ENCODE results near the gene DTWD2.
"Not testable (repeated sequence)": the region's sequence is repeated elsewhere in the genome, so short reads cannot be mapped to it uniquely, and the experiment has no call there.

DTWD2 gene

DNA sequence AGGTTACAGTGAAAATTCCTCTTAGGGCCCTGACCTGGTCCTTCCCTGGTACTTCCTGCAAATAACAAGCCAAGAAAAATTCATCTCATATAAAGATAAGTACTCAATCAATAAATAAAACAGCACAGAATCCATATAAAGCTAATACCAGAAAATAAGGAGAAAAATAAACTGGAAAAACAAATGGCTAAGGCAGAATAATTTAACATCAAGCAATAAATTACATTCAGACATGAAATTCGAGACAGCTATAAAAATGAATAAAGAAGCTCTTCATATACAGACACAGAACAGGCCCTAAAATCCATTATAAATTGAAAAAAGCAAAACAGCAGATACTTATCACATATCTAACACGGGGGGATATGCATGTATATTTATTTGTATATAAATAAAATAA is 99.2 kb downstream of the DTWD2 start:
- Histone ChIP-seq H3K4me3 (ENCODE audit: low read length) (no peak overlapping the region), H3K27me3 (ENCODE audit: control insufficient read depth, insufficient read depth, low read length) (no peaks in the 10 kb centered on the region), H3K4me1 (ENCODE audit: control insufficient read depth, insufficient read depth, low read length) (no peaks in the 10 kb centered on the region), H3K9me3 (ENCODE audit: control insufficient read depth, low read length) (no peaks in the 10 kb centered on the region), H3K9ac (ENCODE audit: low read length) (no peak overlapping the region), H3K36me3 (ENCODE audit: control insufficient read depth, insufficient read depth, low read length) (no peaks in the 10 kb centered on the region)

DNA sequence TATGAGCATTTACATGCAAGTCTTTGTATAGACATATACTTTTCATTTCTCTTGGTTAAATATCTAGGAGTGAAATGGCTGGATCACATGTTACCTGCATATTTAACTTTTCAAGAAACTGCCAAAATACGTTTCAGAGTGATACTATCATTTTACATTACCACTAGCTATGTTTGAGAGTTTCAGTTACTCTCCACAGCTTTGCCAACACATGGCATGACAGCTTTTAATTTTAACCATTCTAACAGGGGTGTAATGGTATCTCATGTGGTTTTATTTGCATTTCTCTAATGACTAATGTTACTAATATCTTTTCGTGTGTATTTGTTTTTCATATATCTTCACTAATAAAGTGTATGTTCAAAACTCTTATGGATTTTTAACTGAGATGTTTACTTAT is 99.8 kb downstream of the DTWD2 start:
- no peak overlapping the region for H3K4me3 ChIP-seq (ENCODE audit: low read length)
- no peaks in the 10 kb centered on the region for H3K4me1 ChIP-seq (ENCODE audit: control insufficient read depth, insufficient read depth, low read length)
- no peaks in the 10 kb centered on the region for H3K9me3 ChIP-seq (ENCODE audit: control insufficient read depth, low read length)
- no peak overlapping the region for H3K9ac ChIP-seq (ENCODE audit: low read length)
- no peaks in the 10 kb centered on the region for H3K27me3 ChIP-seq (ENCODE audit: control insufficient read depth, insufficient read depth, low read length)
- H3K36me3 ChIP-seq (ENCODE audit: control insufficient read depth, insufficient read depth, low read length) = no peaks in the 10 kb centered on the region

DNA sequence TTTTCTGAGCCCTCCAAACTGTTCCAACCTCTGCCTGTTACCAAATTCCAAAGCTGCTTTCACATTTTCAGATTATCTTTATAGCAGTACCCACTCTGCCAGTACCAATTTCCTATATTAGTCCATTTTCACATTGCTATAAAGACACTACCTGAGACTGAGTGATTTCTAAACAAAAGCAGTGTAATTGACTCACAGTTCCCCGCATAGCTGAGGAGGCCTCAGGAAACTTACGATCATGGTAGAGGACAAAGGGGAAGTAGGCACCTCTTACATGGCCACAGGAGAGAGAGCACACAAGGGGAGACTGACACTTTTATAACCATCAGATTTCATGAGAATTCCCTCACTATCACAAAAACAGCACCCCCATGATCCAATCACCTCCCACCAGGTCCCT is 105.0 kb downstream of the DTWD2 start:
- Histone ChIP-seq H3K4me1 (ENCODE audit: control insufficient read depth, insufficient read depth, low read length) (no peaks in the 10 kb centered on the region), H3K27me3 (ENCODE audit: control insufficient read depth, insufficient read depth, low read length) (no peaks in the 10 kb centered on the region), H3K9me3 (ENCODE audit: control insufficient read depth, low read length) (no peaks in the 10 kb centered on the region), H3K9ac (ENCODE audit: low read length) (no peak overlapping the region), H3K4me3 (ENCODE audit: low read length) (no peak overlapping the region), H3K36me3 (ENCODE audit: control insufficient read depth, insufficient read depth, low read length) (no peaks in the 10 kb centered on the region)

DNA sequence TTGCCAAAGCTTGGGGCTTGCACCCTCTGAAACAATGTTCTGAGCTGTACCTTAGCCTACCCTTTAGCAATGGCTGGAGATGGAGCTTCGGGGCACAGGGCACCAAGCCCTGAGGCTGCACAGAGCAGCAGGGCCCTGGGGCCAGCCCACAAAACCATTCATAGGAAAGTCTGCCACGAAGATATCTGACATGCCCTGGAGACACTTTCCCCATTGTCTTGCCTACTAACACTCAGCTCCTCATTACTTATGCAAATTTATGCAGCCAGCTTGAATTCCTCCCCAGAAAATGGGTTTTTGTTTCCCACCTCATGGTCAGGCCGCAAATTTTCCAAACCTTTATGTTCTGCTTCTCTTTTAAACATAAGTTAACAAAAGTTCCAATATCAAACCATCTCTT is 105.7 kb downstream of the DTWD2 start:
- no peaks in the 10 kb centered on the region for H3K9me3 ChIP-seq (ENCODE audit: control insufficient read depth, low read length)
- H3K27me3 ChIP-seq (ENCODE audit: control insufficient read depth, insufficient read depth, low read length) = no peaks in the 10 kb centered on the region
- H3K4me1 ChIP-seq (ENCODE audit: control insufficient read depth, insufficient read depth, low read length) = no peaks in the 10 kb centered on the region
- H3K9ac ChIP-seq (ENCODE audit: low read length) = no peak overlapping the region
- H3K36me3 ChIP-seq (ENCODE audit: control insufficient read depth, insufficient read depth, low read length) = no peaks in the 10 kb centered on the region
- no peak overlapping the region for H3K4me3 ChIP-seq (ENCODE audit: low read length)

DNA sequence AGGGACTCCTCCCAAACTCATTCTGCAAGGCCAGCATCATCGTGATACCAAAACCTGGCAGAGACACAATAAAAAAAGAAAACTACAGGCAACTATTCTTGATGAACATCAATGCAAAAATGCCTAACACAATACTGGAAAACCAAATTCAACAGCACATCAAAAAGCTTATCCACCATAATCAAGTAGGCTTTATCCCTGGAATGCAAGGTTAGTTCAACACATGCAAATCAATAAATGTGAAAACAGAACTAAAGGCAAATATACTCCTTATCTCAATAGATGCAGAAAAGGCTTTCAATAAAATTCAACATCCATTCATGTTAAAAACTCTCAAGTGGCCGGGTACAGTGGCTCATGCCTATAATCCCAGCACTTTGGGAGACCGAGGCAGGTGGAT is 111.5 kb downstream of the DTWD2 start:
- H3K9ac ChIP-seq (ENCODE audit: low read length); H3K36me3 ChIP-seq (ENCODE audit: control insufficient read depth, insufficient read depth, low read length); H3K27me3 ChIP-seq (ENCODE audit: control insufficient read depth, insufficient read depth, low read length); H3K9me3 ChIP-seq (ENCODE audit: control insufficient read depth, low read length); H3K4me3 ChIP-seq (ENCODE audit: low read length); H3K4me1 ChIP-seq (ENCODE audit: control insufficient read depth, insufficient read depth, low read length): not testable (repeated sequence)

DNA sequence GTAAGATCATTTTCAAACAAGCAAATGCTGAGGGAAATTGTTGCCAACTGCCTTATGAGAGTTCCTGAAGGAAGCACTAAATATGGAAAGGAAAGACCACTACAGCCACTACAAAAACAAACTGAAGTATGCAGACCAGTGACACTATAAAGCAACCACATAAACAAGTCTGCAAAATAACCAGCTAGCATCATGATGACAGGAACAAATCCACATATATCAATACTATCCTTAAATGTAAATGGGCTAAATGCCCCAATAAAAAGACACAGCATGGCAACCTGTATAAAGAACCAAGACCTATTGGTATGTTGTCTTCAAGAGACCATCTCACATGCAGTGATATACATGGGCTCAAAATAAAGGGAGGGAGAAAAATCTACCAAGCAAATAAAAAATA is 113.2 kb downstream of the DTWD2 start:
- H3K27me3 ChIP-seq (ENCODE audit: control insufficient read depth, insufficient read depth, low read length) = no peaks in the 10 kb centered on the region
- H3K36me3 ChIP-seq (ENCODE audit: control insufficient read depth, insufficient read depth, low read length) = no peaks in the 10 kb centered on the region
- no peak overlapping the region for H3K4me3 ChIP-seq (ENCODE audit: low read length)
- no peaks in the 10 kb centered on the region for H3K4me1 ChIP-seq (ENCODE audit: control insufficient read depth, insufficient read depth, low read length)
- no peak overlapping the region for H3K9ac ChIP-seq (ENCODE audit: low read length)
- H3K9me3 ChIP-seq (ENCODE audit: control insufficient read depth, low read length) = no peaks in the 10 kb centered on the region

DNA sequence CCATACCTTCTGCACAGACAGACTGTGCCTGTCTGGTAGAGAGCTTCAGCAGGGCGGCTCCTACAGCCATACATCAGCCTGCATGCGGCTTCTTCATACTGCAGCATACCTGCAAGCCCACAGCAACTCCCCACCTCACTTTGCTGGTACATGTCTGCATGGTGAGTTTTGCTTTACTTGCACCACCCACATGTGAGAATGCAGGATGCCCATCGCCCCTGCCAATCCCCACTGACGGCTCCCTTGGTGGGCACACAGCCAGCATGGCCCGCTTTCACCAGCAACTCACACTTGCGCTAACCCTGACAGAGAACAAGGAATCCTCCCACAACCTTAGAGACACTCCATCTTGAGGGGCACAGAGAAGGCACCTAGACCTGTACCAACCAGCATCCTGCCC is 114.9 kb downstream of the DTWD2 start:
- no peaks in the 10 kb centered on the region for H3K9me3 ChIP-seq (ENCODE audit: control insufficient read depth, low read length)
- no peak overlapping the region for H3K9ac ChIP-seq (ENCODE audit: low read length)
- H3K4me3 ChIP-seq (ENCODE audit: low read length) = no peak overlapping the region
- H3K27me3 ChIP-seq (ENCODE audit: control insufficient read depth, insufficient read depth, low read length) = no peaks in the 10 kb centered on the region
- no peaks in the 10 kb centered on the region for H3K36me3 ChIP-seq (ENCODE audit: control insufficient read depth, insufficient read depth, low read length)
- H3K4me1 ChIP-seq (ENCODE audit: control insufficient read depth, insufficient read depth, low read length) = no peaks in the 10 kb centered on the region

DNA sequence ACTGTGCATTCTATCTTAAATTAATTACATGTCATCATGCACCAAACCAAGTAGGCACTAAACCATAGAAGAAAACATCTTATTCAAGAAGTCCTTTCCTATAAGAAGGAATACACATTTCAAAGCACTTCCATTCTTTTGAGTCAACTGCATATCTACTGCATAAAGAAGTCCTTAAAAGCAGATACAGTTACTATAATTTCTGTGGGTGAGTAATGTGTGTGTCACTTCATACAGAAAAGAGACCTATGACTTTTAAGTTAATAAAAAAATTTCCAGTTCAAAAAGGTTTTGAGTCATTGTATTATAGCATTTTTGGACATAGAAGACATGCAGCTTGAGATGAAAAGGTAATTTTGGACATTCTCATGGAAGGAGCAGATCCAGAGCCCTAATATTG is 125.0 kb downstream of the DTWD2 start:
- no peak overlapping the region for H3K9ac ChIP-seq (ENCODE audit: low read length)
- H3K36me3 ChIP-seq (ENCODE audit: control insufficient read depth, insufficient read depth, low read length) = no peaks in the 10 kb centered on the region
- no peaks in the 10 kb centered on the region for H3K4me1 ChIP-seq (ENCODE audit: control insufficient read depth, insufficient read depth, low read length)
- H3K9me3 ChIP-seq (ENCODE audit: control insufficient read depth, low read length) = no peaks in the 10 kb centered on the region
- no peak overlapping the region for H3K4me3 ChIP-seq (ENCODE audit: low read length)
- no peaks in the 10 kb centered on the region for H3K27me3 ChIP-seq (ENCODE audit: control insufficient read depth, insufficient read depth, low read length)

DNA sequence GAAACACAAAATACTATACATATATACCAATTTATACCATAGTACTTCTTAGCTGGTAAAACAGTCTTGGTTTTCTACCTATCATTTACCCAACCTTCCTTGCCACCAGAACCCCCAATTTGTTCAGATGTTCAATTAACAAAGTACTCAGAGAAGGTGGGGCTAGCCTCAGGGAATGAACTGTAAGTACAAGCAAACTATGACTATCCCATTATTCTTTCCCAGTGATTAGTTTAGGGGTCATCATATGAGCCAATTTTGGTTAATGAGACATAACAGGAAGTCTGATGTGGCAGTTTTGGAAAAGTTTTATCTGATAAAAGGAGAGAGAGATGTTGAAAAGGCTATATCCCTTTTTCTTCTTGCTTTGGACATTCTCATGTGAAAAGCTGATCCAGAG is 125.8 kb downstream of the DTWD2 start:
- Histone ChIP-seq H3K9ac (ENCODE audit: low read length) (no peak overlapping the region), H3K36me3 (ENCODE audit: control insufficient read depth, insufficient read depth, low read length) (no peaks in the 10 kb centered on the region), H3K4me3 (ENCODE audit: low read length) (no peak overlapping the region), H3K9me3 (ENCODE audit: control insufficient read depth, low read length) (no peaks in the 10 kb centered on the region), H3K4me1 (ENCODE audit: control insufficient read depth, insufficient read depth, low read length) (peaks cover 4% of the 10 kb centered on the region), H3K27me3 (ENCODE audit: control insufficient read depth, insufficient read depth, low read length) (no peaks in the 10 kb centered on the region)

DNA sequence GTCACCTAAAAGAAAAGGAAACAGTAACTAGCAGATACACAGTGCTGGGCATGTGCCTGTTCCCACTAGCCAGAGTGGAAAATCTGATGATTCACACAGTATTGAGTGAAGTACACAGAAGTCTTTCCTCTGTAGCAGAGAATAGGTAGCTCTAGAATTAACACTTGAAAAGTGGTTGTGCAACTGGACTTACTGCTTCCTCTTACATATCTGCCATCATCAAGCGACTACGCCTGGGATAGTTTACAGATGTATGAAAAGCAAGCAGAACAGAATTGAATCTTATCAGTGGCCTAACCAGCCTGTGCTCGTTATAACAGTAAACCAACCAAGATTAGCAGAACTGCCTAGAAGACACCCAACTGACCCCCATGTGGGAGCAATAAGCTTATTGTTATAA is 130.6 kb downstream of the DTWD2 start:
- no peaks in the 10 kb centered on the region for H3K36me3 ChIP-seq (ENCODE audit: control insufficient read depth, insufficient read depth, low read length)
- H3K9ac ChIP-seq (ENCODE audit: low read length) = no peak overlapping the region
- H3K9me3 ChIP-seq (ENCODE audit: control insufficient read depth, low read length) = no peaks in the 10 kb centered on the region
- no peak overlapping the region for H3K4me3 ChIP-seq (ENCODE audit: low read length)
- H3K27me3 ChIP-seq (ENCODE audit: control insufficient read depth, insufficient read depth, low read length) = no peaks in the 10 kb centered on the region
- peaks cover 4% of the 10 kb centered on the region for H3K4me1 ChIP-seq (ENCODE audit: control insufficient read depth, insufficient read depth, low read length)

DNA sequence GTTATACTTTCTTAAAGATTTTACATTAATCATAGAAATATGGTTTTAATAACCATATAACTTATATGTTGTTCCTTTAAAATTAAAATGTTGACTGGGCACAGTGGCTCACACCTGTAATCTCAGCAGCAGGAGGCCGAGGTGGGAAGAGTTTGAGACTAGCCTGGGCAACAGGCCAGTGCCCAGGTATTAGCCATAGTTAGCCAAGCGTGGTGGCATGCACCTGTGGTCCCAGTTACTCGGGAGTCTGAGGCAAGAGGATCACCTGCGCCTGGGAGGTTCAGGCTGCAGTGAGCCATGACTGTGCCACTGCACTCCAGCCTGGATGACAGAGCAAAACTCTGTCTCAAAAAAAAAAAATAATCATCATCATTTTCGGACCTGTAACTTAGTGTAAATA is 133.5 kb downstream of the DTWD2 start:
- H3K4me1 ChIP-seq (ENCODE audit: control insufficient read depth, insufficient read depth, low read length) = peaks cover 4% of the 10 kb centered on the region

DNA sequence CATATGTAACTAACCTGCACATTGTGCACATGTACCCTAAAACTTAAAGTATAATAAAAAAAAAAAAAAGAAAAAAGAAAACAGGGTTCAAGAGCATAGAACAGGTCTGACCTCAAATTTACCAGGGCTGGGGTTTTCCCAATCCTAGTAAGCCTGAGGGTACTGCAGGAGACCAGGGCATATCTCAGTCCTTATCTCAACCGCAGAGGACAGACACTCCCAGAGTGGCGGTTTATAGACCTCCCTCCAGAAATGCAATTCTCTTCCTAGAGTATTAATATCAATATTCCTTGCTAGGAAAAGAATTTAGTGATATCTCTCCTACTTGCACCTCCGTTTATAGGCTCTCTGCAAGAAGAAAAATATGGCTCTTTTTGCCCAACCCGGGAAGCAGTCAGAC is 136.6 kb downstream of the DTWD2 start:
- H3K9ac ChIP-seq (ENCODE audit: low read length); H3K4me3 ChIP-seq (ENCODE audit: low read length); H3K27me3 ChIP-seq (ENCODE audit: control insufficient read depth, insufficient read depth, low read length); H3K9me3 ChIP-seq (ENCODE audit: control insufficient read depth, low read length); H3K4me1 ChIP-seq (ENCODE audit: control insufficient read depth, insufficient read depth, low read length); H3K36me3 ChIP-seq (ENCODE audit: control insufficient read depth, insufficient read depth, low read length): not testable (repeated sequence)

More for the DNA sequence above, 133.5 kb downstream of the DTWD2 start:
- no peak overlapping the region for H3K9ac ChIP-seq (ENCODE audit: low read length)
- H3K9me3 ChIP-seq (ENCODE audit: control insufficient read depth, low read length) = no peaks in the 10 kb centered on the region
- H3K27me3 ChIP-seq (ENCODE audit: control insufficient read depth, insufficient read depth, low read length) = no peaks in the 10 kb centered on the region
- H3K36me3 ChIP-seq (ENCODE audit: control insufficient read depth, insufficient read depth, low read length) = no peaks in the 10 kb centered on the region
- H3K4me3 ChIP-seq (ENCODE audit: low read length) = no peak overlapping the region

DNA sequence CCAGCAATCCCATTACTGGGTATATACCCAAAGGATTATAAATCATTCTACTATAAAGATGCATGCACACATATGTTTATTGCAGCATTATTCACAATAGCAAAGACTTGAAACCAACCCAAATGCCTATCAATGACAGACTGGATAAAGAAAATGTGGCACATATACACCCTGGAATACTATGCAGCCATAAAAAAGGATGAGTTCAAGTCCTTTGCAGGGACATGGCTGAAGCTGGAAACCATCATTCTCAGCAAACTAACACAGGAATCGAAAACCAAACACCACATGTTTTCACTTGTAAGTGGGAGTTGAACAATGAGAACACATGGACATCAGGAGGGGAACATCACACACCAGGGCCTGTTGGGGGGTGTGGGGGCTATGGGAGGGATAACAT is 138.8 kb downstream of the DTWD2 start:
- H3K36me3 ChIP-seq (ENCODE audit: control insufficient read depth, insufficient read depth, low read length); H3K4me3 ChIP-seq (ENCODE audit: low read length); H3K9me3 ChIP-seq (ENCODE audit: control insufficient read depth, low read length); H3K9ac ChIP-seq (ENCODE audit: low read length); H3K4me1 ChIP-seq (ENCODE audit: control insufficient read depth, insufficient read depth, low read length); H3K27me3 ChIP-seq (ENCODE audit: control insufficient read depth, insufficient read depth, low read length): not testable (repeated sequence)
